H1 (cell line): ENCODE results near the gene CES4A. TPM values are rescaled to one million over a fixed set of nuclear protein-coding genes. Genes with fewer than 3 reads are reported as not detected.

Experiments
- CTCF ChIA-PET: fragments of 300-600 bp; sonication (Branson Sonifier 250); formaldehyde crosslinking; loops from one replicate; lab custom pipeline; 2021; ENCODE audit not compliant: partially characterized antibody; lab: Charles Lee
- POLR2A ChIA-PET: fragments of 300-600 bp; sonication (Branson Sonifier 250); formaldehyde crosslinking; loops from one replicate; lab custom pipeline; 2021; ENCODE audit warnings: inconsistent platforms; ENCODE audit not compliant: partially characterized antibody; lab: Charles Lee
- DNase-seq, 2 experiments: peaks; one replicate each; pipeline versions ENCODE4 v3.0.0 to v3.0.0-alpha.2; 2010 to 2022; ENCODE audit warnings: low spot score in 2 of 2, low read depth in 1 of 2, mixed read lengths in 1 of 2
- FAIRE-seq: peaks from 2 replicates; lab custom pipeline; 2011; peaks lifted over from hg19 to GRCh38; lab: Jason Lieb, UNC
- H2AFZ ChIP-seq: 2 replicates; pipeline ENCODE4 v1.8.1; 2012; ENCODE audit warnings: low read length, inconsistent platforms
- H2AK5ac ChIP-seq: 2 replicates; pipeline ENCODE4 v1.6.1; 2013; ENCODE audit warnings: low read depth, low read length
- H2BK120ac ChIP-seq: replicated peaks from 2 replicates; pipeline ENCODE3; 2013; ENCODE audit warnings: low read depth, low read length, inconsistent platforms
- H2BK12ac ChIP-seq: 2 replicates; pipeline ENCODE4 v1.6.1; 2013; ENCODE audit warnings: low read depth, low read length
- H2BK15ac ChIP-seq: 2 replicates; pipeline ENCODE4 v1.6.1; 2013; ENCODE audit warnings: low read length
- H2BK20ac ChIP-seq: 2 replicates; pipeline ENCODE4 v1.6.1; 2013; ENCODE audit warnings: low read length
- H2BK5ac ChIP-seq: 2 replicates; pipeline ENCODE4 v1.6.1; 2013; ENCODE audit warnings: low read depth, low read length
- H3K14ac ChIP-seq: 2 replicates; pipeline ENCODE4 v1.6.1; 2013; ENCODE audit warnings: inconsistent platforms; ENCODE audit not compliant: insufficient read length
- H3K18ac ChIP-seq: 2 replicates; pipeline ENCODE4 v1.6.1; 2013; ENCODE audit warnings: low read length; ENCODE audit errors: extremely low read depth
- H3K23ac ChIP-seq: 2 replicates; pipeline ENCODE4 v1.6.1; 2013; ENCODE audit warnings: inconsistent platforms; ENCODE audit not compliant: insufficient read length
- H3K23me2 ChIP-seq: 2 replicates; pipeline ENCODE4 v1.6.1; 2013; ENCODE audit warnings: low read depth, low read length
- H3K27ac ChIP-seq: 2 replicates; pipeline ENCODE4 v1.6.1; 2011; ENCODE audit warnings: low read depth, low read length, inconsistent platforms
- H3K27me3 ChIP-seq, 4 experiments: replicated peaks in 1 of 4; 1 replicate in 1 of 4; 2 replicates in 3 of 4; pipeline versions ENCODE4 v1.6.1 to v1.8.1; 2011 to 2013; ENCODE audit warnings: low read length in 3 of 4, mild to moderate bottlenecking in 3 of 4, inconsistent platforms in 2 of 4, mixed read lengths in 2 of 4, moderate library complexity in 1 of 4; ENCODE audit not compliant: control insufficient read depth in 3 of 4, insufficient read depth in 3 of 4; ENCODE audit errors: extremely low read depth in 1 of 4
- H3K36me3 ChIP-seq, 4 experiments: 2 replicates each; pipeline versions ENCODE4 v1.6.1 to v1.8.1; 2011 to 2013; ENCODE audit warnings: mild to moderate bottlenecking in 4 of 4, low read length in 3 of 4, moderate library complexity in 2 of 4, control low read depth in 1 of 4, inconsistent platforms in 1 of 4; ENCODE audit not compliant: insufficient read depth in 4 of 4, control insufficient read depth in 2 of 4
- H3K4ac ChIP-seq: replicated peaks from 2 replicates; pipeline ENCODE3; 2013; ENCODE audit warnings: low read length, low read depth, mixed read lengths, inconsistent platforms; ENCODE audit not compliant: insufficient read length
- H3K4me1 ChIP-seq, 4 experiments: replicated peaks in 1 of 4; 1 replicate in 1 of 4; 2 replicates in 3 of 4; pipeline versions ENCODE4 v1.6.1 to v1.8.1; 2011 to 2013; ENCODE audit warnings: low read length in 3 of 4, inconsistent platforms in 2 of 4, mixed read lengths in 1 of 4; ENCODE audit not compliant: insufficient read depth in 4 of 4, control insufficient read depth in 3 of 4
- H3K4me2 ChIP-seq, 2 experiments: 2 replicates each; pipeline versions ENCODE4 v1.6.1 to v1.8.1; 2011 to 2013; ENCODE audit warnings: low read depth in 2 of 2, low read length in 2 of 2, control low read depth in 1 of 2, inconsistent platforms in 1 of 2, mild to moderate bottlenecking in 1 of 2; ENCODE audit not compliant: insufficient read depth in 1 of 2
- H3K4me3 ChIP-seq, 4 experiments: fragments of 200-600, 300-600 bp in 1 of 4; sonication (generic), shearing (Covaris generic), sonication (Bioruptor Twin) in 1 of 4; 2 replicates each; pipeline versions ENCODE4 v1.5.1 to v1.8.1; 2011 to 2016; ENCODE audit warnings: low read length in 4 of 4, low read depth in 3 of 4, control low read depth in 2 of 4, inconsistent platforms in 2 of 4, mild to moderate bottlenecking in 2 of 4, mixed read lengths in 1 of 4, moderate library complexity in 1 of 4; ENCODE audit not compliant: insufficient read depth in 2 of 4; ENCODE audit errors: extremely low read depth in 1 of 4
- H3K56ac ChIP-seq: replicated peaks from 2 replicates; pipeline ENCODE3; 2013; ENCODE audit warnings: low read depth, mild to moderate bottlenecking, mixed read lengths, low read length, inconsistent platforms; ENCODE audit not compliant: insufficient read length
- H3K79me1 ChIP-seq: 2 replicates; pipeline ENCODE4 v1.6.1; 2013; ENCODE audit warnings: low read depth, low read length, control low read depth
- H3K79me2 ChIP-seq, 2 experiments: 2 replicates each; pipeline versions ENCODE4 v1.6.1 to v1.8.1; 2012 to 2013; ENCODE audit warnings: low read length in 2 of 2, mild to moderate bottlenecking in 2 of 2, inconsistent platforms in 1 of 2; ENCODE audit not compliant: insufficient read depth in 2 of 2, control insufficient read depth in 1 of 2
- H3K9ac ChIP-seq, 4 experiments: replicated peaks in 1 of 4; 1 replicate in 1 of 4; 2 replicates in 3 of 4; pipeline versions ENCODE4 v1.6.1 to v1.8.1; 2011 to 2013; ENCODE audit warnings: low read depth in 3 of 4, low read length in 3 of 4, control low read depth in 2 of 4, mild to moderate bottlenecking in 2 of 4, moderate library complexity in 2 of 4, inconsistent platforms in 1 of 4; ENCODE audit errors: extremely low read depth in 1 of 4
- H3K9me3 ChIP-seq, 2 experiments: 2 replicates each; pipeline versions ENCODE4 v1.6.1 to v1.8.1; 2012 to 2013; ENCODE audit warnings: mild to moderate bottlenecking in 2 of 2, moderate library complexity in 2 of 2, control low read depth in 1 of 2, inconsistent platforms in 1 of 2, low read depth in 1 of 2, low read length in 1 of 2, mixed read lengths in 1 of 2; ENCODE audit not compliant: insufficient read depth in 2 of 2
- H4K20me1 ChIP-seq, 2 experiments: replicated peaks in 1 of 2; 2 replicates each; pipeline versions ENCODE3 to v1.8.1; 2011 to 2013; ENCODE audit warnings: inconsistent platforms in 2 of 2, low read length in 2 of 2, mild to moderate bottlenecking in 1 of 2; ENCODE audit not compliant: insufficient read depth in 2 of 2, control insufficient read depth in 1 of 2
- H4K5ac ChIP-seq: 2 replicates; pipeline ENCODE4 v1.6.1; 2013; ENCODE audit warnings: low read length, low read depth, mixed read lengths, inconsistent platforms; ENCODE audit not compliant: insufficient read length
- H4K8ac ChIP-seq: 2 replicates; pipeline ENCODE4 v1.8.0; 2013; ENCODE audit warnings: mild to moderate bottlenecking, moderate library complexity, low read length, inconsistent platforms; ENCODE audit not compliant: insufficient read depth; ENCODE audit errors: extremely low read depth
- H4K91ac ChIP-seq: replicated peaks from 2 replicates; pipeline ENCODE3; 2013; ENCODE audit warnings: low read length, mixed read lengths, inconsistent platforms; ENCODE audit not compliant: insufficient read length
- MAFK ChIP-seq: IDR thresholded peaks from 2 replicates; pipeline ENCODE4 v1.6.1; 2012; ENCODE audit warnings: low read depth, mild to moderate bottlenecking, improper control_type of control experiment, low read length
- RAD21 ChIP-seq, 2 experiments: IDR thresholded peaks in 1 of 2; conservative IDR thresholded peaks in 1 of 2; 2 replicates each; pipeline ENCODE4 v1.6.1; 2011; ENCODE audit warnings: low read depth in 2 of 2, low read length in 2 of 2, improper control_type of control experiment in 1 of 2, inconsistent platforms in 1 of 2, mild to moderate bottlenecking in 1 of 2, moderate library complexity in 1 of 2
- RFX5 ChIP-seq: IDR thresholded peaks from 2 replicates; pipeline ENCODE4 v1.6.1; 2011; ENCODE audit warnings: low read depth, low read length, improper control_type of control experiment, borderline replicate concordance
- SIN3A ChIP-seq, 2 experiments: IDR thresholded peaks in 1 of 2; conservative IDR thresholded peaks in 1 of 2; 2 replicates each; pipeline ENCODE4 v1.6.1; 2011 to 2012; ENCODE audit warnings: low read length in 2 of 2, improper control_type of control experiment in 1 of 2, low read depth in 1 of 2, mild to moderate bottlenecking in 1 of 2
- TEAD4 ChIP-seq: IDR thresholded peaks from 2 replicates; pipeline ENCODE4 v1.6.1; 2012; ENCODE audit warnings: low read depth, low read length, inconsistent platforms, mixed read lengths
- WGBS, 2 experiments: shearing (Covaris generic) in 1 of 2; methylation state at CpG; one replicate each; pipeline versions ENCODE4 v1.1.6 to v1.1.7; 2013 to 2015; ENCODE audit warnings: low lambda C conversion rate in 2 of 2, mixed read lengths in 2 of 2, inconsistent platforms in 1 of 2, low coverage in 1 of 2, missing lambda C conversion rate in 1 of 2; ENCODE audit not compliant: insufficient replicate concordance in 2 of 2, insufficient coverage in 1 of 2, insufficient read length in 1 of 2; ENCODE audit errors: extremely low coverage in 1 of 2, missing lambda C conversion rate in 1 of 2; 5-methylcytosine and 5-hydroxymethylcytosine counted together
- polyA plus RNA-seq, 7 experiments: library from polyadenylated mRNA; depleted of rRNA in 3 of 7; stranded (reverse) in 5 of 7; unstranded in 2 of 7; fragments of >200 nt in 5 of 7; fragments of 200-250 nt in 2 of 7; gene quantifications; 1 replicate in 5 of 7; 2 replicates in 1 of 7; 4 replicates in 1 of 7; pipeline versions ENCODE4 v1.2.1 to v1.2.3, GENCODE V29; 2011 to 2013; ENCODE audit warnings: missing spikeins in 2 of 7, mixed read lengths in 2 of 7
- total RNA-seq: library from RNA; stranded (reverse); fragmentation: NEBNext Ultra II Directional; extraction: Animal tissue kit (Norgen Biotek cat#: 25700); gene quantifications from 2 replicates; pipeline ENCODE4 v1.2.1, GENCODE V29; 2021
- TF ChIP-seq, protein P1 (sequence below), 3 experiments: IDR thresholded peaks; 1 replicate in 2 of 3; 2 replicates in 1 of 3; pipeline versions ENCODE4 v1.5.1 to v1.6.1; 2011; ENCODE audit warnings: low read length in 3 of 3, mild to moderate bottlenecking in 3 of 3, inconsistent platforms in 2 of 3, low read depth in 1 of 3, moderate library complexity in 1 of 3; ENCODE audit not compliant: insufficient read depth in 1 of 3; ENCODE audit errors: control extremely low read depth in 1 of 3

Gene CES4A
- total and polyA plus RNA-seq, 2 of the 8 experiments (the other 6 are each of a cell fraction or from before 2014, with no cell fraction given): 0.93 to 1.5 TPM

- Histone ChIP-seq H2BK5ac (no peak overlapping the region), H2BK15ac (no peak overlapping the region), H4K5ac (no peak overlapping the region), H4K20me1 (peaks cover 0 to 1% of the 10 kb centered on the region in 2 experiments), H3K27ac (no peak overlapping the region), H2BK120ac (no peak overlapping the region), H3K79me2 (no peaks in the 10 kb centered on the region), H2BK20ac (no peak overlapping the region), H3K4me2 (peak overlapping the region; percentile 77 to 83), H3K18ac (no peak overlapping the region), H4K8ac (no peak overlapping the region), H3K9me3 (no peaks in the 10 kb centered on the region), H2BK12ac (no peak overlapping the region), H3K79me1 (no peaks in the 10 kb centered on the region), H2AFZ (no peak overlapping the region), H3K56ac (no peak overlapping the region), H3K36me3 (peaks cover under 1 to 10% (median 5%) of the 10 kb centered on the region in 4 experiments; a peak in 4 of 8 replicates), H3K4me3 (peak overlapping the region; percentile 23 to 53 (median 27); a peak in 6 of 8 replicates), H3K4me1 (peaks cover 0 to 5% (median 1%) of the 10 kb centered on the region in 4 experiments; a peak in 2 of 7 replicates), H3K4ac (no peak overlapping the region), H3K27me3 (peaks cover 10 to 34% (median 32%) of the 10 kb centered on the region in 4 experiments), H3K9ac (no peak overlapping the region), H3K23me2 (peaks cover 2% of the 10 kb centered on the region; the same call in 1 of the 2 replicates), H3K14ac (no peak overlapping the region), H4K91ac (no peak overlapping the region), H3K23ac (no peak overlapping the region), H2AK5ac (no peak overlapping the region)
- TF ChIP-seq RAD21 (IDR thresholded peaks at IDR 0.05 in 1 of 2, conservative IDR thresholded peaks at IDR 0.05 in 1 of 2; ENCODE audit: low read depth in 2 of 2, low read length in 2 of 2): peak; percentile 76 to 81
- 0 out of 4 replicates have a peak, but pooled peaks of 1 of the 2 experiments have one; percentile 43 for TF ChIP-seq SIN3A (conservative IDR thresholded peaks at IDR 0.05 in 1 of 2, IDR thresholded peaks at IDR 0.05 in 1 of 2; ENCODE audit: low read depth in 1 of 2, low read length in 2 of 2)
- no peak for TF ChIP-seq RFX5
- no peak for TF ChIP-seq MAFK
- TF ChIP-seq, protein P1, sequence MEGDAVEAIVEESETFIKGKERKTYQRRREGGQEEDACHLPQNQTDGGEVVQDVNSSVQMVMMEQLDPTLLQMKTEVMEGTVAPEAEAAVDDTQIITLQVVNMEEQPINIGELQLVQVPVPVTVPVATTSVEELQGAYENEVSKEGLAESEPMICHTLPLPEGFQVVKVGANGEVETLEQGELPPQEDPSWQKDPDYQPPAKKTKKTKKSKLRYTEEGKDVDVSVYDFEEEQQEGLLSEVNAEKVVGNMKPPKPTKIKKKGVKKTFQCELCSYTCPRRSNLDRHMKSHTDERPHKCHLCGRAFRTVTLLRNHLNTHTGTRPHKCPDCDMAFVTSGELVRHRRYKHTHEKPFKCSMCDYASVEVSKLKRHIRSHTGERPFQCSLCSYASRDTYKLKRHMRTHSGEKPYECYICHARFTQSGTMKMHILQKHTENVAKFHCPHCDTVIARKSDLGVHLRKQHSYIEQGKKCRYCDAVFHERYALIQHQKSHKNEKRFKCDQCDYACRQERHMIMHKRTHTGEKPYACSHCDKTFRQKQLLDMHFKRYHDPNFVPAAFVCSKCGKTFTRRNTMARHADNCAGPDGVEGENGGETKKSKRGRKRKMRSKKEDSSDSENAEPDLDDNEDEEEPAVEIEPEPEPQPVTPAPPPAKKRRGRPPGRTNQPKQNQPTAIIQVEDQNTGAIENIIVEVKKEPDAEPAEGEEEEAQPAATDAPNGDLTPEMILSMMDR (IDR thresholded peaks at IDR 0.05; ENCODE audit: control extremely low read depth in 1 of 3, insufficient read depth in 1 of 3, low read depth in 1 of 3, low read length in 3 of 3): peak; percentile 54 to 93 (median 74)
- TF ChIP-seq TEAD4: peak; percentile 44; the same call in 1 of the 2 replicates
- WGBS, 2 experiments: 28% methylated on average over 17 of the region's 23 CpGs; no CpG with 5 or more reads in 1 of the 2 experiments
- ChIA-PET CTCF (interaction anchor here (0.6 to 3.3 kb wide), 7 partner anchors 11 to 371 kb away, joined by 3 to 14 read pairs (median 4); partner anchors contain the start of gene CIAO2B), POLR2A (no interaction called here)
- peak; percentile 99 for FAIRE-seq
- DNase-seq: peak; percentile 59 to 94
Observed at GRCh38 chr16:66947302-66948065, 40.9 kb upstream of the CES4A start.
